HEK293 (cell line): ENCODE results near the gene GNAI2.

Experiments
- CTCF ChIA-PET: fragments of 350-600 bp; formaldehyde crosslinking; extraction: SDS; loops from one replicate; lab custom pipeline; 2021; ENCODE audit warnings: antibody characterized with exemption; lab: Yijun Ruan, JAX
- POLR2A ChIA-PET: fragments of 300-600 bp; formaldehyde crosslinking; extraction: SDS; loops from one replicate; lab custom pipeline; 2020; ENCODE audit warnings: antibody characterized with exemption, inconsistent platforms; lab: Yijun Ruan, JAX
- H3K27ac ChIP-seq: fragments of 200-500 bp; sonication (Bioruptor generic); 2 replicates; pipeline ENCODE4 v1.5.1; 2014; ENCODE audit warnings: low read depth, low read length, control low read depth, inconsistent platforms; ENCODE audit errors: extremely low read depth
- H3K36me3 ChIP-seq, 2 experiments: fragments of 200-500 bp in 1 of 2; sonication (Bioruptor generic) in 1 of 2; 1 replicate in 1 of 2; 2 replicates in 1 of 2; pipeline ENCODE4 v1.5.1; 2014 to 2017; ENCODE audit warnings: inconsistent platforms in 2 of 2, low read length in 2 of 2; ENCODE audit not compliant: control insufficient read depth in 2 of 2, insufficient read depth in 1 of 2
- H3K4me1 ChIP-seq: fragments of 200-500 bp; sonication (Bioruptor generic); 2 replicates; pipeline ENCODE4 v1.5.1; 2014; ENCODE audit warnings: mild to moderate bottlenecking, low read length, inconsistent platforms; ENCODE audit not compliant: control insufficient read depth, insufficient read depth
- H3K4me3 ChIP-seq: 2 replicates; pipeline ENCODE4 v1.5.1; 2011; ENCODE audit warnings: low read depth, mild to moderate bottlenecking, control low read depth, low read length, moderate library complexity
- H3K9me3 ChIP-seq: fragments of 200-500 bp; sonication (Bioruptor generic); 2 replicates; pipeline ENCODE4 v1.5.1; 2014; ENCODE audit warnings: low read depth, low read length, inconsistent platforms; ENCODE audit not compliant: control insufficient read depth, insufficient read depth
- GLI2 ChIP-seq: fragments of 450-650 bp; formaldehyde crosslinking; IDR thresholded peaks from 2 replicates; pipeline ENCODE4; 2017; ENCODE audit warnings: missing biosample characterization, missing genetic modification characterization, low read depth, borderline replicate concordance
- KLF1 ChIP-seq: fragments of 450-650 bp; formaldehyde crosslinking; IDR thresholded peaks from 2 replicates; pipeline ENCODE4 v1.5.1; 2016; ENCODE audit warnings: missing biosample characterization, missing genetic modification characterization
- PRDM2 ChIP-seq: fragments of 450-650 bp; formaldehyde crosslinking; IDR thresholded peaks from 2 replicates; pipeline ENCODE4 v1.5.1; 2016; ENCODE audit warnings: missing biosample characterization, missing genetic modification characterization, borderline replicate concordance
- ZBTB17 ChIP-seq: fragments of 450-650 bp; formaldehyde crosslinking; IDR thresholded peaks from 2 replicates; pipeline ENCODE4 v1.5.1; 2016; ENCODE audit warnings: missing biosample characterization, missing genetic modification characterization
- ZNF10 ChIP-seq: fragments of 450-650 bp; formaldehyde crosslinking; IDR thresholded peaks from 2 replicates; pipeline ENCODE4 v1.5.1; 2017; ENCODE audit warnings: missing biosample characterization, missing genetic modification characterization
- ZNF155 ChIP-seq: fragments of 450-650 bp; formaldehyde crosslinking; IDR thresholded peaks from 2 replicates; pipeline ENCODE4 v1.5.1; 2016; ENCODE audit warnings: missing biosample characterization, missing genetic modification characterization
- ZNF223 ChIP-seq: fragments of 450-650 bp; formaldehyde crosslinking; IDR thresholded peaks from 2 replicates; pipeline ENCODE4 v1.5.1; 2016; ENCODE audit warnings: missing biosample characterization, missing genetic modification characterization
- ZNF274 ChIP-seq, 2 experiments: fragments of 200-500 bp in 1 of 2; fragments of 450-650 bp in 1 of 2; sonication (Bioruptor generic) in 1 of 2; formaldehyde crosslinking in 1 of 2; IDR thresholded peaks; 2 replicates each; pipeline versions ENCODE4 v1.5.1 to v1.6.1; 2014 to 2016; ENCODE audit warnings: borderline replicate concordance in 1 of 2, inconsistent platforms in 1 of 2, low read length in 1 of 2, missing biosample characterization in 1 of 2, missing genetic modification characterization in 1 of 2
- ZNF292 ChIP-seq: fragments of 450-650 bp; formaldehyde crosslinking; IDR thresholded peaks from 2 replicates; pipeline ENCODE4 v1.5.1; 2016; ENCODE audit warnings: low read depth, missing biosample characterization, missing genetic modification characterization, borderline replicate concordance
- ZNF302 ChIP-seq: fragments of 450-650 bp; formaldehyde crosslinking; IDR thresholded peaks from 2 replicates; pipeline ENCODE4 v1.5.1; 2016; ENCODE audit warnings: missing biosample characterization, missing genetic modification characterization, low read depth
- ZNF596 ChIP-seq: fragments of 450-650 bp; IDR thresholded peaks from 2 replicates; pipeline ENCODE4 v1.5.0; 2018; ENCODE audit warnings: missing biosample characterization, mild to moderate bottlenecking, missing genetic modification characterization, moderate library complexity
- ZNF600 ChIP-seq: fragments of 450-650 bp; formaldehyde crosslinking; IDR thresholded peaks from 2 replicates; pipeline ENCODE4 v1.5.1; 2016; ENCODE audit warnings: missing biosample characterization, missing genetic modification characterization
- ZNF701 ChIP-seq: fragments of 450-650 bp; formaldehyde crosslinking; IDR thresholded peaks from 2 replicates; pipeline ENCODE4 v1.5.1; 2016; ENCODE audit warnings: missing biosample characterization, missing genetic modification characterization
- ZNF776 ChIP-seq: fragments of 450-650 bp; formaldehyde crosslinking; IDR thresholded peaks from 2 replicates; pipeline ENCODE4 v1.5.0; 2017; ENCODE audit warnings: missing biosample characterization, missing genetic modification characterization, borderline replicate concordance
- ZSCAN5A ChIP-seq: fragments of 450-650 bp; formaldehyde crosslinking; IDR thresholded peaks from 2 replicates; pipeline ENCODE4 v1.5.1; 2016; ENCODE audit warnings: missing biosample characterization, missing genetic modification characterization
- TF ChIP-seq, protein P1 (sequence below): fragments of 450-650 bp; formaldehyde crosslinking; IDR thresholded peaks from 2 replicates; pipeline ENCODE4 v1.5.1; 2016; ENCODE audit warnings: missing biosample characterization, missing genetic modification characterization

GNAI2 gene

GRCh38 chr3:50248387-50248786 lies 12.4 kb downstream of the GNAI2 start:
- TF ChIP-seq KLF1 (tag by site-specific recombination) = peak; percentile 56
- TF ChIP-seq ZNF600 (tag by site-specific recombination) = no peak
- no peak for TF ChIP-seq ZNF776
- no peak for TF ChIP-seq ZNF10 (tag by site-specific recombination)
- Histone ChIP-seq H3K36me3 (peaks cover 0 to 21% of the 10 kb centered on the region in 2 experiments; a peak in 2 of 3 replicates), H3K27ac (no peak overlapping the region), H3K4me3 (no peak overlapping the region), H3K4me1 (0 out of 2 replicates have a peak, but pooled peaks cover 4% of the 10 kb centered on the region), H3K9me3 (no peaks in the 10 kb centered on the region)
- ChIA-PET CTCF (interaction anchor here (0.6 to 5.5 kb wide), 10 partner anchors 11 to 119 kb away, joined by 3 to 71 read pairs (median 4); partner anchors contain the start of genes GNAI2 and GNAT1), POLR2A (interaction anchor here (1.3 kb wide), 1 partner anchor 13 kb away, joined by 3 read pairs; the partner anchor contains the start of gene GNAI2)

DNA sequence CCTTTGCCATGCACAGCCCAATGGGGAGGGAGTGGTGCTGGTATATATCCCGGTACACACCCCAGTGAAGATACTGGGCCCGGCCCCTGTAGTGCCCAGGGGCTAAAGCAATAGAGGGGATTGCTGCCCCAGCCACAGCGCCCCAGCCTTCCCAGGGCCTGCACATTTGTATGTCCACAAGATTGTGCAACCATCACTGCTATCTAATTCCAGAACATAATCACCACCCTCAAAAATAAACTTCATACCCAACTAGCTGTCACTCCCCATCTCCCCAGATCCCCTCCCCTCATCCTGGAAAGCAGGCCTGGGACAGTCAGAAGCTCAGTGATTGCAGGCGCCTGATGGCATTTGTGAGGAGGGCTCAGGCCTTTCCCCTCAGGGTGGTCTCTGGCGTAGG lies 13.5 kb downstream of the GNAI2 start:
- H3K4me3 ChIP-seq = no peak overlapping the region
- ChIA-PET CTCF (interaction anchor here (0.8 to 5.5 kb wide), 4 partner anchors 21 to 103 kb away, joined by 4 to 71 read pairs (median 4); partner anchors contain the start of gene GNAT1), POLR2A (interaction anchor here (1.2 kb wide), 1 partner anchor 22 kb away, joined by 3 read pairs; no protein-coding TSS in a partner anchor)
- 0 out of 2 replicates have a peak, but pooled peaks cover 4% of the 10 kb centered on the region for H3K4me1 ChIP-seq
- H3K9me3 ChIP-seq = no peaks in the 10 kb centered on the region
- TF ChIP-seq ZNF292 (tag by site-specific recombination) = no peak
- no peak for TF ChIP-seq ZNF596 (tag by site-specific recombination)
- TF ChIP-seq, protein P1, sequence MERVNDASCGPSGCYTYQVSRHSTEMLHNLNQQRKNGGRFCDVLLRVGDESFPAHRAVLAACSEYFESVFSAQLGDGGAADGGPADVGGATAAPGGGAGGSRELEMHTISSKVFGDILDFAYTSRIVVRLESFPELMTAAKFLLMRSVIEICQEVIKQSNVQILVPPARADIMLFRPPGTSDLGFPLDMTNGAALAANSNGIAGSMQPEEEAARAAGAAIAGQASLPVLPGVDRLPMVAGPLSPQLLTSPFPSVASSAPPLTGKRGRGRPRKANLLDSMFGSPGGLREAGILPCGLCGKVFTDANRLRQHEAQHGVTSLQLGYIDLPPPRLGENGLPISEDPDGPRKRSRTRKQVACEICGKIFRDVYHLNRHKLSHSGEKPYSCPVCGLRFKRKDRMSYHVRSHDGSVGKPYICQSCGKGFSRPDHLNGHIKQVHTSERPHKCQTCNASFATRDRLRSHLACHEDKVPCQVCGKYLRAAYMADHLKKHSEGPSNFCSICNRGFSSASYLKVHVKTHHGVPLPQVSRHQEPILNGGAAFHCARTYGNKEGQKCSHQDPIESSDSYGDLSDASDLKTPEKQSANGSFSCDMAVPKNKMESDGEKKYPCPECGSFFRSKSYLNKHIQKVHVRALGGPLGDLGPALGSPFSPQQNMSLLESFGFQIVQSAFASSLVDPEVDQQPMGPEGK (tag by site-specific recombination) = no peak
- no peak for TF ChIP-seq GLI2
- TF ChIP-seq ZNF155 (tag by site-specific recombination) = no peak
- no peak for TF ChIP-seq ZNF701 (tag by site-specific recombination)
- TF ChIP-seq ZBTB17 (tag by site-specific recombination) = no peak
- no peak for TF ChIP-seq ZNF302
- TF ChIP-seq ZNF274 (IDR thresholded peaks at IDR 0.05; ENCODE audit: low read length) = no peak
- TF ChIP-seq ZNF274 (tag by site-specific recombination; IDR thresholded peaks at IDR 0.05; ENCODE audit: borderline replicate concordance) = no peak
- TF ChIP-seq PRDM2 (tag by site-specific recombination) = no peak
- TF ChIP-seq ZNF223 = no peak
- TF ChIP-seq ZSCAN5A (tag by site-specific recombination) = no peak
- H3K36me3 ChIP-seq = peaks cover 0 to 26% of the 10 kb centered on the region in 2 experiments; a peak in 2 of 3 replicates
- H3K27ac ChIP-seq = no peak overlapping the region
